CD4-positive, alpha-beta T cell (primary cell): ENCODE measurements around the gene DNAH17. TPM values are rescaled to one million over a fixed set of nuclear protein-coding genes. Genes with fewer than 3 reads are reported as not detected.

Source experiments
- ATAC-seq: fragments of 200-7000 bp; cut with Tn5 transposase; one replicate; pipeline ENCODE4 v1.10.0; 2022; ENCODE audit warnings: mild to moderate bottlenecking; ENCODE audit not compliant: poor library complexity
- CTCF ChIA-PET: fragments of 350-600 bp; sonication (Branson Sonifier 250); formaldehyde crosslinking; loops from one replicate; lab custom pipeline; 2021; ENCODE audit warnings: antibody characterized with exemption, inconsistent platforms; lab: Charles Lee
- POLR2A ChIA-PET: fragments of 350-600 bp; sonication (Branson Sonifier 250); formaldehyde crosslinking; loops from one replicate; lab custom pipeline; 2021; ENCODE audit warnings: antibody characterized with exemption, inconsistent platforms; lab: Charles Lee
- DNase-seq, 14 experiments: peaks; one replicate each; pipeline ENCODE4 v3.0.0-alpha.2; 2013 to 2020; ENCODE audit warnings: mixed read lengths in 2 of 14
- H3K27ac ChIP-seq, 2 donors: one replicate each; pipeline versions ENCODE4 v1.5.1 to v1.7.0; 2013; ENCODE audit warnings: low read length in 2 of 2, low read depth in 1 of 2, mild to moderate bottlenecking in 1 of 2
- H3K27me3 ChIP-seq, 2 experiments: 1 replicate in 1 of 2; 2 replicates in 1 of 2; pipeline versions ENCODE4 v1.6.1 to v1.7.0; 2013; ENCODE audit warnings: low read length in 2 of 2, control low read depth in 1 of 2, mild to moderate bottlenecking in 1 of 2, moderate library complexity in 1 of 2; ENCODE audit not compliant: insufficient read depth in 2 of 2, control insufficient read depth in 1 of 2
- H3K36me3 ChIP-seq: one replicate; pipeline ENCODE4 v1.6.1; 2013; ENCODE audit warnings: low read length, control low read depth; ENCODE audit not compliant: insufficient read depth
- H3K4me1 ChIP-seq: one replicate; pipeline ENCODE4 v1.6.1; 2013; ENCODE audit warnings: low read length, control low read depth; ENCODE audit not compliant: insufficient read depth
- H3K4me3 ChIP-seq: one replicate; pipeline ENCODE4 v1.5.1; 2013; ENCODE audit warnings: mild to moderate bottlenecking, low read length, moderate library complexity
- H3K9me3 ChIP-seq, 2 experiments: 1 replicate in 1 of 2; 2 replicates in 1 of 2; pipeline versions ENCODE4 v1.6.1 to v1.7.0; 2013; ENCODE audit warnings: low read length in 2 of 2, mild to moderate bottlenecking in 2 of 2, control low read depth in 1 of 2, moderate library complexity in 1 of 2; ENCODE audit not compliant: control insufficient read depth in 1 of 2, insufficient read depth in 1 of 2
- H3K27ac Mint-ChIP-seq: one replicate; pipeline ENCODE4 v1.8.0; 2020; ENCODE audit warnings: mixed read lengths
- H3K27me3 Mint-ChIP-seq: one replicate; pipeline ENCODE4 v1.8.0; 2021; ENCODE audit warnings: mixed read lengths
- H3K36me3 Mint-ChIP-seq: one replicate; pipeline ENCODE4 v1.8.0; 2021; ENCODE audit warnings: low read depth, mixed read lengths
- H3K4me1 Mint-ChIP-seq: one replicate; pipeline ENCODE4 v1.8.0; 2021; ENCODE audit warnings: low read depth, mixed read lengths
- H3K4me3 Mint-ChIP-seq: one replicate; pipeline ENCODE4 v1.8.0; 2020; ENCODE audit warnings: mild to moderate bottlenecking, mixed read lengths
- H3K9me3 Mint-ChIP-seq: one replicate; pipeline ENCODE4 v1.8.0; 2020; ENCODE audit warnings: mixed read lengths
- intact Hi-C, 2 experiments: fragments of 100-400 bp; cut with DNase I in 1 of 2; cut with micrococcal nuclease in 1 of 2; formaldehyde crosslinking; loops; one replicate each; pipeline versions ENCODE4 v1.15.1 to v1.9.0; 2023 to 2025; cut with DNase I, micrococcal nuclease
- total RNA-seq, 174 experiments: library from RNA in 2 of 174; stranded (reverse) in 2 of 174; gene quantifications; one replicate each; pipeline ENCODE4 v1.2.3 and lab custom pipeline; 2021 to 2026
- TF ChIP-seq, protein P1 (sequence below): fragments of 200-600 bp; IDR thresholded peaks from one replicate; pipeline ENCODE4 v1.8.0; 2022; ENCODE audit warnings: antibody characterized with exemption, mild to moderate bottlenecking

Gene DNAH17
- total RNA-seq, 2 experiments from 2014 or later, result 0.14 TPM; not detected in 1

DNA sequence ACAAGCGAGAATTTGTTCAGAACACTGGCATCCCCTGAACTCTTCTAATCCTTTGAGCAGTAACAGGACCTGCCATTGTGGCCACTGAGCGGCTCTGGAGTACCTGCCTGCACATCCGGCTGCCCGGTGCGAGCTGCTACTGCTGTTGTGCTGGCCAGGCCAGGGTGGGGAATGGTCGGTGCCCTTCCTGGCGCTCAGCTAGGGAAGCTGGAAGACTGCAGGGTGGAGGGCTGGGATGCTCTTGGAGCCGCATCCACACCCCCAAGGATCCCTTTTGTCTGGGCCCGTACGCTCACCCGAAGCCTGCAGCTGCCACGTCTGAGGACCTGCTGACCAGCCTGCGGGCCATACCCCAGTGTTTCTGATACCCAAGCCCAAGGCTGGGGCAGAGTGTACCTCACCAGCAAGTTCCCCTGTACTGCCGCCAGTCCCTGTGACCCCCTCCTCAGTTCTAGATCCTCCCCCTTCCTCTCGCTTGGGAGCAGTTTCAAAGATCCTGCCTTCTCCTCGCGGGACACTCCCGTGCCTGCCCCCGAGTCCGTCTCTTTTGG is 149.1 kb downstream of the DNAH17 start:
- no peak for ATAC-seq
- CTCF ChIA-PET, result no interaction called here
- H3K27ac ChIP-seq, result no peak overlapping the region
- Mint-ChIP-seq H3K27ac (no peak overlapping the region), H3K27me3 (no peaks in the 10 kb centered on the region), H3K36me3 (peaks cover 41% of the 10 kb centered on the region), H3K9me3 (no peaks in the 10 kb centered on the region), H3K4me1 (no peaks in the 10 kb centered on the region), H3K4me3 (no peak overlapping the region)
- H3K9me3 ChIP-seq, result no peaks in the 10 kb centered on the region
- H3K4me1 ChIP-seq, result no peaks in the 10 kb centered on the region
- H3K27me3 ChIP-seq, result no peaks in the 10 kb centered on the region
- no peak for DNase-seq
- TF ChIP-seq, protein P1, sequence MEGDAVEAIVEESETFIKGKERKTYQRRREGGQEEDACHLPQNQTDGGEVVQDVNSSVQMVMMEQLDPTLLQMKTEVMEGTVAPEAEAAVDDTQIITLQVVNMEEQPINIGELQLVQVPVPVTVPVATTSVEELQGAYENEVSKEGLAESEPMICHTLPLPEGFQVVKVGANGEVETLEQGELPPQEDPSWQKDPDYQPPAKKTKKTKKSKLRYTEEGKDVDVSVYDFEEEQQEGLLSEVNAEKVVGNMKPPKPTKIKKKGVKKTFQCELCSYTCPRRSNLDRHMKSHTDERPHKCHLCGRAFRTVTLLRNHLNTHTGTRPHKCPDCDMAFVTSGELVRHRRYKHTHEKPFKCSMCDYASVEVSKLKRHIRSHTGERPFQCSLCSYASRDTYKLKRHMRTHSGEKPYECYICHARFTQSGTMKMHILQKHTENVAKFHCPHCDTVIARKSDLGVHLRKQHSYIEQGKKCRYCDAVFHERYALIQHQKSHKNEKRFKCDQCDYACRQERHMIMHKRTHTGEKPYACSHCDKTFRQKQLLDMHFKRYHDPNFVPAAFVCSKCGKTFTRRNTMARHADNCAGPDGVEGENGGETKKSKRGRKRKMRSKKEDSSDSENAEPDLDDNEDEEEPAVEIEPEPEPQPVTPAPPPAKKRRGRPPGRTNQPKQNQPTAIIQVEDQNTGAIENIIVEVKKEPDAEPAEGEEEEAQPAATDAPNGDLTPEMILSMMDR, result no peak
- POLR2A ChIA-PET, result no interaction called here
- no peak overlapping the region for H3K4me3 ChIP-seq
- peaks cover 54% of the 10 kb centered on the region for H3K36me3 ChIP-seq
- intact Hi-C loops, result loop anchor here (10.0 kb wide), 3 partner anchors 303 to 413 kb away; partner anchors contain the start of gene TMC6 (in 1 of the 2)

DNA sequence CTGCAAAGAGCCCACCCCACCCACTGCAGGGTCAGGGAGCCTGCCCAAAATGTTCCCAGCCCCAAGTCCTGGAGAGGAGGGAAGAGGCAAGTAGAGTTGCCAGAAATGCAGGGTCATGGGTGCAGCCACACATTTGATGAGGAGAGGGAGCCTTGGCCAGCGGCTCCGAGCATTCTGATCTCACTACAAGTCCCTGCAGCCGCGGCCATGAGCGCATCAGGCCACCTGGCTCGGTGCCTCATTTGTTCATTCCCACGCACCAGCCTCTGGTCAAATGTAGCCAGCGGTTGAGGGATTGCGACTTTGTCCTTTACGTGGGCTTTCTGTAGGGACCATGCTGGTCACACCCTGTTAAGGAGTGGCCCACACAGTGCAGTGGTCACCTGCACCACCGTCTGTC is 150.1 kb downstream of the DNAH17 start:
- Histone ChIP-seq H3K4me3 (no peak overlapping the region), H3K9me3 (no peaks in the 10 kb centered on the region), H3K27me3 (no peaks in the 10 kb centered on the region), H3K36me3 (peaks cover 62% of the 10 kb centered on the region), H3K27ac (no peak overlapping the region), H3K4me1 (peaks cover 3% of the 10 kb centered on the region)
- peaks cover 1% of the 10 kb centered on the region for H3K4me1 Mint-ChIP-seq
- H3K4me3 Mint-ChIP-seq, result no peak overlapping the region
- DNase-seq (no peak), ATAC-seq (no peak)
- ChIA-PET POLR2A (no interaction called here), CTCF (no interaction called here)
- no peaks in the 10 kb centered on the region for H3K9me3 Mint-ChIP-seq
- H3K27ac Mint-ChIP-seq, result no peak overlapping the region
- intact Hi-C loops, result loop anchor here (10.0 kb wide), 3 partner anchors 302 to 412 kb away; partner anchors contain the start of gene TMC6 (in 1 of the 2)
- H3K36me3 Mint-ChIP-seq, result peaks cover 48% of the 10 kb centered on the region
- no peaks in the 10 kb centered on the region for H3K27me3 Mint-ChIP-seq
- TF ChIP-seq, protein P1, result no peak

GRCh38 chr17:78426293-78426879 is 150.8 kb downstream of the DNAH17 start:
- peaks cover 10% of the 10 kb centered on the region for H3K4me1 ChIP-seq
- no peaks in the 10 kb centered on the region for H3K9me3 Mint-ChIP-seq
- DNase-seq (no peak), ATAC-seq (no peak)
- H3K9me3 ChIP-seq, result no peaks in the 10 kb centered on the region
- POLR2A ChIA-PET, result interaction anchor here (0.6 kb wide), 1 partner anchor 241 kb away, joined by 4 read pairs; no protein-coding TSS in a partner anchor
- no peak overlapping the region for H3K4me3 Mint-ChIP-seq
- peaks cover 9% of the 10 kb centered on the region for H3K4me1 Mint-ChIP-seq
- no peaks in the 10 kb centered on the region for H3K27me3 ChIP-seq
- no peak overlapping the region for H3K27ac ChIP-seq
- intact Hi-C loops, result loop anchor here (10.0 kb wide), 3 partner anchors 302 to 412 kb away; partner anchors contain the start of gene TMC6 (in 1 of the 2)
- H3K27ac Mint-ChIP-seq, result no peak overlapping the region
- peaks cover 56% of the 10 kb centered on the region for H3K36me3 Mint-ChIP-seq
- H3K4me3 ChIP-seq, result no peak overlapping the region
- CTCF ChIA-PET, result no interaction called here
- TF ChIP-seq, protein P1, result no peak
- peaks cover 69% of the 10 kb centered on the region for H3K36me3 ChIP-seq
- no peaks in the 10 kb centered on the region for H3K27me3 Mint-ChIP-seq
